RWPE2 (cell line): ENCODE data around the gene STON2.

Experiments
- ATAC-seq: fragments of 200-7000 bp; cut with Tn5 transposase; 3 replicates; pipeline ENCODE4 v1.9.1; 2021; ENCODE audit warnings: low read depth
- DNase-seq: peaks from one replicate; pipeline ENCODE4 v3.0.0-alpha.2; 2020; ENCODE audit warnings: low spot score
- H3K27ac ChIP-seq: fragments of 450-650 bp; 2 replicates; pipeline ENCODE4 v1.5.1; 2017; ENCODE audit warnings: mild to moderate bottlenecking; ENCODE audit not compliant: poor library complexity, severe bottlenecking
- H3K27me3 ChIP-seq: fragments of 250-450 bp; sonication (Bioruptor Pico); 2 replicates; pipeline ENCODE4 v1.5.1; 2021; ENCODE audit warnings: mild to moderate bottlenecking, moderate library complexity; ENCODE audit not compliant: insufficient read depth, poor library complexity, severe bottlenecking
- H3K36me3 ChIP-seq: fragments of 250-450 bp; sonication (Bioruptor Pico); 2 replicates; pipeline ENCODE4 v1.5.1; 2020; ENCODE audit warnings: low read depth, mild to moderate bottlenecking, moderate library complexity
- H3K4me1 ChIP-seq: fragments of 250-450 bp; sonication (Bioruptor Pico); 2 replicates; pipeline ENCODE4 v1.5.1; 2021; ENCODE audit warnings: mild to moderate bottlenecking, moderate library complexity; ENCODE audit not compliant: insufficient read depth, poor library complexity, severe bottlenecking
- H3K4me3 ChIP-seq: fragments of 250-450 bp; sonication (Bioruptor Pico); 2 replicates; pipeline ENCODE4 v1.5.1; 2021; ENCODE audit warnings: mild to moderate bottlenecking, moderate library complexity; ENCODE audit not compliant: severe bottlenecking
- H3K9me3 ChIP-seq: fragments of 250-450 bp; sonication (Bioruptor Pico); 2 replicates; pipeline ENCODE4 v1.5.1; 2021; ENCODE audit warnings: mild to moderate bottlenecking, moderate library complexity; ENCODE audit not compliant: severe bottlenecking
- CTCF ChIP-seq: fragments of 450-650 bp; IDR thresholded peaks from one replicate; pipeline ENCODE4 v1.5.1; 2017; ENCODE audit warnings: mild to moderate bottlenecking, moderate library complexity; ENCODE audit not compliant: poor library complexity, severe bottlenecking

The STON2 gene

GRCh38 chr14:81366214-81366613 is 33.9 kb downstream of the STON2 start:
- Histone ChIP-seq H3K4me3 (no peak overlapping the region), H3K9me3 (no peaks in the 10 kb centered on the region), H3K27me3 (no peaks in the 10 kb centered on the region), H3K36me3 (peaks cover 9% of the 10 kb centered on the region), H3K4me1 (peaks cover 29% of the 10 kb centered on the region), H3K27ac (peak overlapping the region; percentile 13)
- no peak for TF ChIP-seq CTCF
- ATAC-seq (peak; percentile 97), DNase-seq (no peak)

- TF ChIP-seq CTCF, result no peak
- DNase-seq (no peak), ATAC-seq (peak; percentile 62)
- H3K4me3 ChIP-seq, result no peak overlapping the region
- H3K27ac ChIP-seq, result peak overlapping the region; percentile 36
- no peaks in the 10 kb centered on the region for H3K9me3 ChIP-seq
- peaks cover 4% of the 10 kb centered on the region for H3K36me3 ChIP-seq
- no peaks in the 10 kb centered on the region for H3K27me3 ChIP-seq
- H3K4me1 ChIP-seq, result peaks cover 29% of the 10 kb centered on the region
Measured at GRCh38 chr14:81363746-81364378, 36.3 kb downstream of the STON2 start.

- H3K4me1 ChIP-seq, result no peaks in the 10 kb centered on the region
- H3K9me3 ChIP-seq, result no peaks in the 10 kb centered on the region
- H3K27me3 ChIP-seq, result no peaks in the 10 kb centered on the region
- H3K36me3 ChIP-seq, result no peaks in the 10 kb centered on the region
- DNase-seq, result no peak
- no peak for TF ChIP-seq CTCF
- H3K27ac ChIP-seq, result no peak overlapping the region
- H3K4me3 ChIP-seq, result no peak overlapping the region
- no peak for ATAC-seq
Measured at GRCh38 chr14:81353691-81354323, 46.3 kb downstream of the STON2 start.

GRCh38 chr14:81352413-81352812 is 47.7 kb downstream of the STON2 start:
- DNase-seq (no peak), ATAC-seq (no peak)
- Histone ChIP-seq H3K27ac (no peak overlapping the region), H3K27me3 (no peaks in the 10 kb centered on the region), H3K9me3 (no peaks in the 10 kb centered on the region), H3K4me1 (no peaks in the 10 kb centered on the region), H3K4me3 (no peak overlapping the region), H3K36me3 (no peaks in the 10 kb centered on the region)
- no peak for TF ChIP-seq CTCF

GRCh38 chr14:81351205-81351604 is 48.9 kb downstream of the STON2 start:
- H3K4me1 ChIP-seq, result peaks cover 6% of the 10 kb centered on the region
- DNase-seq (no peak), ATAC-seq (no peak)
- H3K4me3 ChIP-seq, result no peak overlapping the region
- no peaks in the 10 kb centered on the region for H3K36me3 ChIP-seq
- no peaks in the 10 kb centered on the region for H3K9me3 ChIP-seq
- no peak overlapping the region for H3K27ac ChIP-seq
- no peaks in the 10 kb centered on the region for H3K27me3 ChIP-seq
- TF ChIP-seq CTCF, result no peak
